Measurements from ENCODE around the gene LAMA4.

Gene LAMA4

GRCh38 chr6:112096901-112097300, 157.5 kb downstream of the LAMA4 start:
- DNase-seq (ENCODE audit: low spot score) = no peak

- DNase-seq (ENCODE audit: low spot score) = no peak
Measured at GRCh38 chr6:112087916-112088315, 166.5 kb downstream of the LAMA4 start.

GRCh38 chr6:112087136-112087911, 167.0 kb downstream of the LAMA4 start, which contains the start of the genes FAM229B and TUBE1:
TSS of gene FAM229B (plus strand) at chr6:112087591. CDS start at chr6:112099284, 11,693 bp downstream.
TSS of gene TUBE1 (minus strand) at chr6:112087482. CDS start at chr6:112087434, 48 bp downstream.
- peak; percentile 92 for DNase-seq (ENCODE audit: low spot score)

- no peak for DNase-seq (ENCODE audit: low spot score)
Measured at GRCh38 chr6:112086744-112087135, 167.6 kb downstream of the LAMA4 start.

GRCh38 chr6:112085286-112086065, 168.9 kb downstream of the LAMA4 start:
- no peak for DNase-seq (ENCODE audit: low spot score)

GRCh38 chr6:112081569-112081968, 172.8 kb downstream of the LAMA4 start:
- DNase-seq (ENCODE audit: low spot score) = no peak

GRCh38 chr6:112066606-112067005, 187.8 kb downstream of the LAMA4 start:
- DNase-seq (ENCODE audit: low spot score) = no peak

GRCh38 chr6:112065426-112065986, 188.9 kb downstream of the LAMA4 start:
- no peak for DNase-seq (ENCODE audit: low spot score)

- no peak for DNase-seq (ENCODE audit: low spot score)
Measured at GRCh38 chr6:112062966-112063365, 191.4 kb downstream of the LAMA4 start.

GRCh38 chr6:112061605-112062004, 192.8 kb downstream of the LAMA4 start:
- no peak for DNase-seq (ENCODE audit: low spot score)
